ENCODE results near the gene USP35.

Gene USP35

DNA sequence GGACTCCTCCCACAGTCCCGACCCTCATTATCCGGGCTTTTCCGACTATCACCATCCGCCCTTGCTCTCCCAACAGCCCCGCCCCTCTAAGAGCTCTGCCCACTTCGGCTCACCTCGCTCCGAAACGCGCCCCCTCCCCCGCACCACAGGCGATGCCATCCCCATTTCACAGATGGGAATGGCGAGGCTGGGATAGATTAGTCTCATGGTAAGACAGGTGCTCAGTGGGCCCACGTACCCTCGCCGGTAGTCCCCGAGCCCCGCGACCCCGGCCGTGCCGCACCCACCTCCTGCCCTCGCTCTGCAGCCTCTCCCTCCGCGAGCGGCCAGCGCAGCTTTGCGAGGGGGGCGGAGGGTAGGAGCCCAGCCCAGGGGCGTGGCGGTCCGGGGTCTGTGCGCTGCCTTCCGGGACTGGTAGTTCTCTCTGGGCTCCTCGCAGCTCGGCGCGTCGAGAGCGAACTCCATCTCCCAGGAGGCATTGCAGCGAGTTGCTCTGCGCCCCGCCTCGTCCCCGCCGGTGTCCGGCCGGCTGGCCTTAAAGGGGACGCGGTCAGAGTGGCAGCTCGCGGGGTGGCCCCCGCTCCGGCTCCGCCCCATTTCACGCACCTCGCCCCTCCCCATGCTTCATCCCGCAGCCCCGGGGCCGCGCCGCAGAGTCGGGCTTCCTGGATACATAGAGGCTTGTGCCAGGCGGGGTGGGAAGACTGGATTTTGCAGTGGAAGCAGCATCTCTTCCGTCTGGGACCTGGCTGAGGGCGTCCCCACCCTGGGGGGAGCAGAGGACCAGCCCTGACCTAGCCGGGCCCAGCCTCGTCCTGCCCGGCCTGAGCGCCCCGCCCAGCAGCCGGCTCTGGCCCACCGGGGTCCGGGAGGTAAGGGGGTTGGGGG is at the start of gene USP35, which contains the start of gene KCTD21:
Gene USP35, plus strand, starts transcription at position 634 of the 888 bp plus-strand sequence. CDS start 7,327 bp downstream, outside the sequence.
Gene KCTD21, minus strand, starts transcription at position 341 of the 888 bp plus-strand sequence. CDS start 14,072 bp downstream, outside the sequence.
- DNase-seq (ENCODE audit: low read depth), result peak; percentile 92
- H3K4me3 ChIP-seq (ENCODE audit: low read depth, low read length), result peak within 1 kb of the TSS; percentile 86

DNA sequence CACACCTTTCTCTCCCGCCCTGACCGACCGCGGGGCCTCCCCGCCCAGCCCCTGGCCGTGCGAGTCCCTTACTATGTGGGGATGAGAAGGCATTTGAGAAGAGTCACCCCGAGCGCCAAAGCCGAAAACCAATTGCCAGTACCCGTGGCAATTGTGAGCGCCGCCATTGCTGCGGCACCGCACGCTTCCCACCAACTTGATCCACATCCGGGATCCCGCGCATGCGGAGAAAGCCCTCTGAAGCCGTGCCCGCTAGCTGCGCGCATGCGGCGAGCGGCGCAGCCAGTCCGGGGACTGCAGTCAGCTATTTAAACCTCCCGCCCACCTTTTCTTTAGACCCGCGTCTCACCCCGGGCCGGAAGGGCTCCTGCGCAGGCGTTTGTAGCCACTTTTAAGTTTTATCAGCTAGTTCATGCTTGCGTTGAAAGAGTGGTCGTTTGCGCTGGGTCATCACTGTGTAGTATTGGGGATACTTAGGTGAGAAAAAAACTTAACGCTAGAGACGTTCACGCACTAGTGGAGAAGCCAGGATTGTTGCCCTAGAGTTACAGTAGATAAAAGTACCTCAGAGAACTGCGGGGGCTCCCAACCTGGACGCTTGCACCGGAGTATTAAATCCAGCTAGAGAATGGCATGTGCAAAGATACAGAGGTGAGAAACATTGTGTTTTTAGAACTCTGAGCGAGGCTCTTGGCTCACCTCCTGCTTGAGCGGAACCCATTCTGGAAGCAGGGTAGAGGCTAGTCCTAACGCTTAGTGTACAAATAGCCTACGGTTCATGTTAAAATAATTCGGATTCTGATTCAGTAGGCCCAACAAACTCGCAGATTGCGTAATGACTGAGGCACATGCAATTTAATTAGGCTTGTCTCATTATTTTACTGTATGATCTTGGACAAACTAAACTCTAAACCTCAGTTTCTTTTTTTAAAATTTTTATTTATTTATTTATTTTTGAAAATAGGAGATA is 49.0 kb upstream of the USP35 start, which contains the start of gene ALG8:
Gene ALG8, minus strand, starts transcription at position 205 of the 970 bp plus-strand sequence. Its CDS starts 38 bp downstream, at position 167.
- peak; percentile 84 for DNase-seq (ENCODE audit: low read depth)
- H3K4me3 ChIP-seq (ENCODE audit: low read depth, low read length), result peak within 1 kb of the TSS; percentile 77

DNA sequence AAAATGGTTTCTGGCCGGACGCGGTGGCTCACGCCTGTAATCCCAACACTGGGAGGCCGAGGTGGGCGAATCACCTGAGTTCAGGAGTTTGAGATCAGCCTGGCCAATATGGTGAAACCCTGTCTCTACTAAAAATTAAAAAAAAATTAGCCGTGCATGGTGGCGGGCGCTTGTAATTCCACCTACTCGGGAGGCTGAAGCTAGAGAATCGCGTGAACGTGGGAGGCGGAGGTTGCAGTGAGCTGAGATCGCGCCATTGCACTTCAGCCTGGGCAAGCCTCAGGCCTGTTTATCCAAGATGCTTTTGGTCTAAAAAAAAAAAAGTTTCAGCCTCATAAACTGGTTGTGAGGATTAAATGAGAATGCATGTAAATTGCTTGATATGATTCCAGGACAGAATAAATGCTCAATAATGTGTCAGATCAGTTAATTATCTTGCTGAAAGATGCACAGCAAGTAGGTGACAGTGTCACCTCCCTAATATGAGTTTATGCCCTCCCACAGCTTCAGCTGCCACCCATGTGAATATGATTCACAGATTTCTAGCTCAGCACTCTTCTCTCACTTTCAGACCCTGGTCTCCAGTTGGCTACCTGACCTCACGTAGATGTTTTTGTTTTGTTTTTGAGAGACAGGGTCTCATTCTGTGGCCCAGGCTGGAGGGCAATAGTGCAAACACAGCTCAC is 48.2 kb upstream of the USP35 start:
- DNase-seq (ENCODE audit: low read depth), result no peak

DNA sequence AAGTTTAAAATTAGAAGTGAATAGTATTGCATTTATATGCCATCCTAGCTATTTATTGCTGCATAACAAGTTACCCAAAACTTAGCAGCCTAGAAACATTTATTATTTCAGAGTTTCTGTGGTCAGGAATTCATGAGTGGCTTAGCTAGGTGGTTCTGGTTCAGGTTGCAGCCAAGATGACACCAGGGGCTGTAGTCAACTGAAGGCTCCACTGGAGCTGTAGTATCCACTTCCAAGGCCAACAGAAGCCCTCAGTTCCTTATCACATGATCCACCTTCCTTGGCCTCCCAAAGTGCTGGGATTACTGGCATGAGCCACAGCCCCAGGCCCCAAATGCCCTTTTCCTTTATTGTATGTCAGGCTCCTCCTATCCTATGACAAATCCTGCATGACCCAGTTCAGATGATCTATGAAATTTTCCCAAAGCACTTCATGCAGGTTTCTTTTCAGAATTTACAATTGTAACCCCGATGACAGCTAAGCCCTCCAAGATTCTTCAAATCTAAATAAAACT is 43.2 kb upstream of the USP35 start:
- no peak overlapping the region for H3K4me3 ChIP-seq (ENCODE audit: low read depth, low read length)
- no peak for DNase-seq (ENCODE audit: low read depth)

More for the DNA sequence above, 48.2 kb upstream of the USP35 start:
- peak overlapping the region; percentile 77 for H3K4me3 ChIP-seq (ENCODE audit: low read depth, low read length)

DNA sequence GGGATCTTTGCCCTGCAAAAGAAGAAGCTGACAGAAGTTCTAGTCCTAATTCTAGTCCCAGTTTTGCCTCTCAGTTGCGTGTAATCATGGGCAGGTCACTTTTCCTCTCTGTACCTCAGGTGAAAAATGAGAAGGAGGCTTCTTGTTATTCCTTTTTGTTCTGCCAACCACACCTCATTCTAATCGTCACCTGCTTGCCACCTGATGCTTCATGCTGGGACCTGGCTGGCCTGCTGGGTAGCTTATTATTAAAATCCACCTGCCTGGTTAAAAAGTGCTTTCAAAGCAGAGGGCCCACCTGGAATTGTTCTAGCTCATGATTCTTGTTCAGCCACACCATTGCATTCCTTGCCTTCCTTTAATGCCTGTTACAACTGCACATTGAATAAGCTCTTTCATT is 40.9 kb upstream of the USP35 start:
- no peak for DNase-seq (ENCODE audit: low read depth)
- no peak overlapping the region for H3K4me3 ChIP-seq (ENCODE audit: low read depth, low read length)

- DNase-seq (ENCODE audit: low read depth), result peak; percentile 39
- no peak overlapping the region for H3K4me3 ChIP-seq (ENCODE audit: low read depth, low read length)
These were observed 39.1 kb upstream of the USP35 start for GRCh38 chr11:78149646-78150045.

- DNase-seq (ENCODE audit: low read depth), result no peak
- H3K4me3 ChIP-seq (ENCODE audit: low read depth, low read length), result no peak overlapping the region
These were observed 38.4 kb upstream of the USP35 start for GRCh38 chr11:78150346-78150745.

DNA sequence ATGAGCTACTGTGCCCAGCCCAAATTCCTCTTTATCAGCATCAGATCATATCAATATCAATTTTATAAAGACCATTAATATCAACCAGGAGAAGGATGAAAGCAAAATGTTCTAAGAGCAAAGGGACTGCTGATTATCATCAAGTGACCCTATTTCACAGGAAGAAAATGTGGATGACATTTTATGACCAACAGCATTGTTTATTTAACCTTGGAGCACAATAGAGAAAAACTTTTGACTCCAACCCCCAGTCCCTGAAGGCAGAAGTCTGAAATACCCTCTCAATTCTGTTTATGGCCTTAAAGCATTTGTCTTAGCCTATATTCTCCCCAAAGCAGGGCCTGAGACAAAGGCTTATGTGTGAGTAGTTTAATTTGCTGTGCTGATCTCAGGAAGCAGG is 38.0 kb upstream of the USP35 start:
- no peak overlapping the region for H3K4me3 ChIP-seq (ENCODE audit: low read depth, low read length)
- DNase-seq (ENCODE audit: low read depth), result no peak

DNA sequence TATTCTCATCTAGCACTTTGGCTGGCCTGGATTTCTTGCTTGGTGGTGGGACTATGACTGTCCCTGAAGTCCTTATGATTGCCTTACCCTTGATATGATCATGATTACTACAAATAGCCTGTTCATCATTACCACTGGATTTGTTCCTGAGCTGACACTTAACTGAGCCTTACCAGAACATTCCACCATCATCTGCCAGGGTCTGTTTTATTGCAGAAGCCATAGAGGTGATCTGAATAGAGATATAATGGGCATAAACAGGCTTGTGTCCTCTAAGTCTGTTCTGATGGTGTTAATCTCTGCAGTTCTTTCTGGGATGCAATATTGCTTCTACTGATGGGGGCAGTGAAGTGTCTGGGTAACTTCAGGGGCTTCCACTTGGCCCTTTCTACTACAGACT is 36.9 kb upstream of the USP35 start:
- H3K4me3 ChIP-seq (ENCODE audit: low read depth, low read length), result no peak overlapping the region
- DNase-seq (ENCODE audit: low read depth), result no peak

GRCh38 chr11:78156127-78156844 is 32.4 kb upstream of the USP35 start:
- H3K4me3 ChIP-seq (ENCODE audit: low read depth, low read length), result no peak overlapping the region
- DNase-seq (ENCODE audit: low read depth), result no peak

- DNase-seq (ENCODE audit: low read depth), result no peak
- no peak overlapping the region for H3K4me3 ChIP-seq (ENCODE audit: low read depth, low read length)
These were observed 29.6 kb upstream of the USP35 start for GRCh38 chr11:78158987-78159652.

- DNase-seq (ENCODE audit: low read depth), result no peak
- no peak overlapping the region for H3K4me3 ChIP-seq (ENCODE audit: low read depth, low read length)
These were observed 28.2 kb upstream of the USP35 start for GRCh38 chr11:78160557-78160956.

DNA sequence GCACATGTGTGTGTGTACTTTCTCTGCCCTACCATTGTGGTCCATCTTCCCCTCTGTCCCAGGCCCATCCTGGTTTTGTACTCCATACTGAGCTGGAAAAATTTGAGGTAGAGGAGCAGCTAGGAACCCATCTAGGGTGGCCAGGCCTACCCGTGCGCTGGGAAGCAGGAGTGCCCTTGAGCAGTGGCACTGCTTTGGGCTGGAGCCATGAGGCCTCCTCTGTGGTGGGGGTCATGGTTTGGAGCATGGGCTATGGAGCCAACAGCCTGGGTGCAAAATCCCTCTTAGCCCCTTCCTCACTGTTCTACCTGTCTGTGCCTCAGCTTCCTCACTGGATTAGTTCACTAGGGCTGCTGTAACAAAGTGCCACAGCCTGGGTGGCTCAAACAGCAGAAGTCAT is 27.4 kb upstream of the USP35 start:
- DNase-seq (ENCODE audit: low read depth), result no peak
- H3K4me3 ChIP-seq (ENCODE audit: low read depth, low read length), result no peak overlapping the region

- DNase-seq (ENCODE audit: low read depth), result no peak
- no peak overlapping the region for H3K4me3 ChIP-seq (ENCODE audit: low read depth, low read length)
These were observed 26.8 kb upstream of the USP35 start for GRCh38 chr11:78161962-78162371.

- DNase-seq (ENCODE audit: low read depth), result no peak
- H3K4me3 ChIP-seq (ENCODE audit: low read depth, low read length), result no peak overlapping the region
These were observed 24.9 kb upstream of the USP35 start for GRCh38 chr11:78163828-78164227.

DNA sequence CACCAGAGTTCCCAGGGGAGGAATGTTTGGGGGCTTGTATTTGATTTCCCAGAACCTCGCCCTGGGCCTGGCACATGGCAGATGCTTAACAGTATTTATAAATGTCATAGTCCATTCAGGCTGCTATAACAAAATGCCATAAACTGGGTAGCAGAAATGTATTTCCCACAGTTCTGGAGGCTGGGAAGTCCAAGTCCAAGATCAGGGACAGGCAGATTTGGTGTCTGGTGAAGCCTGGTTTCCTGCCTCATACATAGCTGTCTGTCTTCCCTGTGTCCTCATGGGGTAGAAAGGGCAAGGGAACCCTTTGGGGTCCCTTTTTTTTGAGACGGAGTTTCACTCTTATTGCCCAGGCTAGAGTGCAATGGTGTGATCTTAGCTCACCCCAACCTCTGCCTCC is 24.2 kb upstream of the USP35 start:
- no peak for DNase-seq (ENCODE audit: low read depth)
- H3K4me3 ChIP-seq (ENCODE audit: low read depth, low read length), result no peak overlapping the region

- H3K4me3 ChIP-seq (ENCODE audit: low read depth, low read length), result no peak overlapping the region
- DNase-seq (ENCODE audit: low read depth), result no peak
These were observed 21.8 kb upstream of the USP35 start for GRCh38 chr11:78166855-78167469.
